ENCODE data around the gene SNHG17.

DNA sequence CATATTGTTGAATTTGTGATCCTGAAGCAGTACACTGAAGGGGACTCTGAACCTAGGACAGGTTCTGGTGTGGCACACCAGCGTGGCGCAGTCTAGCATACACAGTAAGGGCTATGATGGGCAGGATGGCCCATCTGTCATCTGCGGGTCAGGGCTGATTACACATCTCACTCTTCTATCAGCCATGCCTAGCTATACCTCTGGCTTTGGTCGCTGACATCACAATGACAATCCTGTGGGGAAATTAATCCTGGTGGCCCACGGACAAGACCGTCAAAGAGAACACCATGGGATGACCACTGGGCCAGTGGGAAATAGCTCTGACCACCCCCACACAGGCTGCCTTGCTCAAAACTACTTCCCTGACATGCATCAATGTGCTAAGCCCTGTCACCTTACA lies 2.8 kb downstream of the SNHG17 start:
- no peak for TF ChIP-seq CTCF (IDR thresholded peaks at IDR 0.05)
- no peak for TF ChIP-seq POLR2AphosphoS5 (IDR thresholded peaks at IDR 0.05)
- no peak for TF ChIP-seq EP300 (IDR thresholded peaks at IDR 0.05)
- no peak for TF ChIP-seq POLR2A (IDR thresholded peaks at IDR 0.05)

All from stomach (tissue), 4 donors.